Esophagus muscularis mucosa (tissue), 4 donors: ENCODE data around the gene PRDX6. TPM values are rescaled to one million over a fixed set of nuclear protein-coding genes. Genes with fewer than 3 reads are reported as not detected.
"Not testable (repeated sequence)": the region's sequence is repeated elsewhere in the genome, so short reads cannot be mapped to it uniquely, and the experiment has no call there.

Source experiments
- DNase-seq: peaks from one replicate; pipeline ENCODE4 v3.0.0-alpha.2; 2017; ENCODE audit errors: extremely low spot score
- H3K27ac ChIP-seq, 4 donors: fragments of 200-600 bp; sonication (generic); replicated peaks in 1 of 4; 1 replicate in 3 of 4; 2 replicates in 1 of 4; pipeline ENCODE4 v1.5.1; 2016 to 2019; ENCODE audit warnings: mild to moderate bottlenecking in 1 of 4
- H3K27me3 ChIP-seq, 4 donors: fragments of 200-600 bp; sonication (generic); one replicate each; pipeline versions ENCODE4 v1.5.1 to v1.6.0; 2016 to 2019
- H3K36me3 ChIP-seq, 4 donors: fragments of 200-600 bp; sonication (generic); one replicate each; pipeline ENCODE4 v1.5.1; 2016 to 2019
- H3K4me1 ChIP-seq, 4 donors: fragments of 200-600 bp; sonication (generic); one replicate each; pipeline ENCODE4 v1.5.1; 2016 to 2019
- H3K4me3 ChIP-seq, 4 donors: fragments of 200-600 bp; sonication (generic); 1 replicate in 2 of 4; 2 replicates in 2 of 4; pipeline ENCODE4 v1.5.1; 2016 to 2019; ENCODE audit warnings: mild to moderate bottlenecking in 4 of 4, moderate library complexity in 1 of 4
- H3K9me3 ChIP-seq, 4 donors: fragments of 200-600 bp; sonication (generic); 1 replicate in 3 of 4; 2 replicates in 1 of 4; pipeline ENCODE4 v1.5.1; 2016 to 2019
- CTCF ChIP-seq, 3 experiments: fragments of 200-600 bp in 2 of 3; fragments of 450-650 bp in 1 of 3; sonication (generic) in 2 of 3; IDR thresholded peaks; one replicate each; pipeline ENCODE4 v1.5.1; 2017 to 2019; ENCODE audit warnings: antibody characterized with exemption in 3 of 3, mild to moderate bottlenecking in 2 of 3, moderate library complexity in 1 of 3
- EP300 ChIP-seq: sonication (generic); formaldehyde crosslinking; IDR thresholded peaks from one replicate; pipeline ENCODE4 v1.6.1; 2017; ENCODE audit warnings: antibody characterized with exemption
- POLR2A ChIP-seq: fragments of 450-650 bp; IDR thresholded peaks from one replicate; pipeline ENCODE4 v1.6.1; 2017; ENCODE audit warnings: antibody characterized with exemption, moderate library complexity, mild to moderate bottlenecking, low read depth
- POLR2AphosphoS5 ChIP-seq, 2 donors: sonication (generic); formaldehyde crosslinking; IDR thresholded peaks; one replicate each; pipeline ENCODE4 v1.6.1; 2017; ENCODE audit warnings: antibody characterized with exemption in 2 of 2
- WGBS: methylation state at CpG from one replicate; pipeline ENCODE4 v1.1.5; 2018; 5-methylcytosine and 5-hydroxymethylcytosine counted together
- intact Hi-C: fragments of 100-400 bp; cut with DNase I; formaldehyde crosslinking; loops from one replicate; pipeline ENCODE4 v1.15.1; 2023
- total RNA-seq, 4 donors: library from RNA; depleted of rRNA; stranded (reverse); fragments of >200 nt; gene quantifications; one replicate each; pipeline versions ENCODE4 v1.1.0 to v1.2.1, GENCODE V29; 2016

The PRDX6 gene
- total RNA-seq, 4 donors from 2014 or later: 319 to 529 (median 375) TPM

- DNase-seq: no peak
- no peak overlapping the region for H3K27ac ChIP-seq
- intact Hi-C loops: no loop called here
- H3K4me1 ChIP-seq: peaks cover 0 to 5% (median 2%) of the 10 kb centered on the region in 4 donors
- peaks cover 0 to 5% (median 0%) of the 10 kb centered on the region in 4 donors for H3K9me3 ChIP-seq
- no peak overlapping the region for H3K4me3 ChIP-seq
- WGBS: 80% methylated on average over 4 of the region's 4 CpGs
- TF ChIP-seq POLR2AphosphoS5 (IDR thresholded peaks at IDR 0.05) (no peak), EP300 (no peak), POLR2A (no peak), CTCF (IDR thresholded peaks at IDR 0.05) (no peak)
- no peaks in the 10 kb centered on the region for H3K27me3 ChIP-seq
- peaks cover 20 to 37% (median 29%) of the 10 kb centered on the region in 4 donors for H3K36me3 ChIP-seq
Observed at GRCh38 chr1:173459885-173460284, 17.2 kb upstream of the PRDX6 start.

- H3K27ac ChIP-seq, DNase-seq, H3K4me1 ChIP-seq, H3K9me3 ChIP-seq, intact Hi-C loops, H3K27me3 ChIP-seq, H3K4me3 ChIP-seq: not testable (repeated sequence)
- peaks cover 20 to 32% (median 28%) of the 10 kb centered on the region in 4 donors for H3K36me3 ChIP-seq
- 94% methylated on average over 2 of the region's 2 CpGs for WGBS
Observed at GRCh38 chr1:173462666-173463065, 14.5 kb upstream of the PRDX6 start.

- intact Hi-C loops: not testable (repeated sequence)
Observed at GRCh38 chr1:173464185-173464584, 12.9 kb upstream of the PRDX6 start.

GRCh38 chr1:173467426-173467825, 9.7 kb upstream of the PRDX6 start:
- 89% methylated on average over 4 of the region's 4 CpGs for WGBS
- Histone ChIP-seq H3K27me3 (no peaks in the 10 kb centered on the region), H3K4me3 (no peak overlapping the region), H3K27ac (no peak overlapping the region), H3K36me3 (peaks cover 0 to 6% (median under 1%) of the 10 kb centered on the region in 4 donors), H3K4me1 (peaks cover 0 to 9% (median 3%) of the 10 kb centered on the region in 4 donors), H3K9me3 (peaks cover 0 to 5% (median 0%) of the 10 kb centered on the region in 4 donors)
- DNase-seq: no peak
- TF ChIP-seq CTCF (IDR thresholded peaks at IDR 0.05) (no peak), EP300 (no peak), POLR2AphosphoS5 (IDR thresholded peaks at IDR 0.05) (no peak), POLR2A (no peak)
- intact Hi-C loops: no loop called here

More at GRCh38 chr1:173464185-173464584, 12.9 kb upstream of the PRDX6 start:
- DNase-seq, H3K27ac ChIP-seq, H3K27me3 ChIP-seq, H3K9me3 ChIP-seq, H3K4me1 ChIP-seq, H3K4me3 ChIP-seq: not testable (repeated sequence)
- H3K36me3 ChIP-seq: peaks cover 20 to 32% (median 28%) of the 10 kb centered on the region in 4 donors
- WGBS: 89% methylated on average over 2 of the region's 2 CpGs

- H3K9me3 ChIP-seq: no peaks in the 10 kb centered on the region
- H3K27me3 ChIP-seq: no peaks in the 10 kb centered on the region
- H3K4me1 ChIP-seq: peaks cover 10 to 31% (median 25%) of the 10 kb centered on the region in 4 donors
- WGBS: 93% methylated on average over 3 of the region's 3 CpGs
- TF ChIP-seq POLR2A: no peak
- no peak for TF ChIP-seq EP300
- no peak for TF ChIP-seq CTCF (IDR thresholded peaks at IDR 0.05)
- no peak for TF ChIP-seq POLR2AphosphoS5 (IDR thresholded peaks at IDR 0.05)
- intact Hi-C loops: no loop called here
- H3K36me3 ChIP-seq: peaks cover 0 to 6% (median 0%) of the 10 kb centered on the region in 4 donors
- no peak overlapping the region for H3K27ac ChIP-seq
- DNase-seq: no peak
- H3K4me3 ChIP-seq: no peak overlapping the region
Observed at GRCh38 chr1:173469656-173470055, 7.5 kb upstream of the PRDX6 start.

GRCh38 chr1:173470608-173471007, 6.5 kb upstream of the PRDX6 start:
- peaks cover 17 to 41% (median 34%) of the 10 kb centered on the region in 4 donors for H3K4me1 ChIP-seq
- H3K9me3 ChIP-seq: no peaks in the 10 kb centered on the region
- no peak for DNase-seq
- H3K36me3 ChIP-seq: peaks cover 0 to 6% (median 0%) of the 10 kb centered on the region in 4 donors
- H3K27ac ChIP-seq: no peak overlapping the region
- TF ChIP-seq CTCF (IDR thresholded peaks at IDR 0.05) (no peak), POLR2A (no peak), POLR2AphosphoS5 (IDR thresholded peaks at IDR 0.05) (no peak), EP300 (no peak)
- 91% methylated on average over 4 of the region's 4 CpGs for WGBS
- H3K4me3 ChIP-seq: no peak overlapping the region
- intact Hi-C loops: no loop called here
- no peaks in the 10 kb centered on the region for H3K27me3 ChIP-seq
